ENCODE data around the gene ATP6V1F. TPM values are rescaled to one million over a fixed set of nuclear protein-coding genes. Genes with fewer than 3 reads are reported as not detected.

Gene ATP6V1F
- total RNA-seq, 1 experiment from 2014 or later: 115 TPM

- H4K20me1 ChIP-seq (ENCODE audit: control insufficient read depth, insufficient read depth, insufficient read length): no peaks in the 10 kb centered on the region
- no peak overlapping the region for H2BK15ac ChIP-seq (ENCODE audit: low read depth, low read length)
- Mint-ChIP-seq H3K4me1 (peaks cover 25 to 31% of the 10 kb centered on the region in 2 experiments), H3K9me3 (no peaks in the 10 kb centered on the region; a peak in 1 of 5 replicates), H3K27me3 (ENCODE audit: low read depth) (peaks cover 52% of the 10 kb centered on the region), H3K4me3 (peak overlapping the region; percentile 56 to 77), H3K36me3 (ENCODE audit: insufficient read depth in 1 of 3, low read depth in 3 of 3) (peaks cover 12 to 18% (median 15%) of the 10 kb centered on the region in 3 experiments), H3K27ac (no peak overlapping the region)
- H2BK12ac ChIP-seq (ENCODE audit: insufficient read length, low read depth, low read length): no peak overlapping the region
- no peak overlapping the region for H4K91ac ChIP-seq (ENCODE audit: insufficient read length, low read depth, low read length)
- no peak overlapping the region for H4K8ac ChIP-seq (replicated peaks; ENCODE audit: insufficient read length, low read depth, low read length)
- no peak overlapping the region for H3K9ac ChIP-seq (ENCODE audit: extremely low read depth, insufficient read length, low read length)
- peaks cover 12% of the 10 kb centered on the region for H3K23me2 ChIP-seq (ENCODE audit: insufficient read length, low read depth, low read length, poor library complexity, severe bottlenecking)
- H3K4ac ChIP-seq (ENCODE audit: low read depth, low read length): no peak overlapping the region
- TF ChIP-seq CTCF (conservative IDR thresholded peaks at IDR 0.05): no peak
- H3K56ac ChIP-seq (ENCODE audit: insufficient read length, low read depth, low read length): no peak overlapping the region
- no peak overlapping the region for H3K14ac ChIP-seq (ENCODE audit: insufficient read depth, low read length)
- H2AK5ac ChIP-seq (ENCODE audit: insufficient read length, low read length): no peak overlapping the region
- H2BK20ac ChIP-seq (ENCODE audit: low read depth, low read length, poor library complexity, severe bottlenecking): no peak overlapping the region
- no CpG with 5 or more reads among the region's 13 CpGs for WGBS (ENCODE audit: extremely low coverage, insufficient read length, low lambda C conversion rate)
- H3K27me3 ChIP-seq (ENCODE audit: insufficient read depth, low read length): peaks cover 11% of the 10 kb centered on the region; the same call in 1 of the 2 replicates
- H3K27ac ChIP-seq (ENCODE audit: insufficient read length, low read depth, low read length): no peak overlapping the region
- H3K4me2 ChIP-seq (ENCODE audit: insufficient read depth, insufficient read length, low read length): peak overlapping the region; percentile 39
- no peak overlapping the region for H3K23ac ChIP-seq (ENCODE audit: insufficient read length, low read depth, low read length)
- no peak for DNase-seq
- no peak overlapping the region for H2BK5ac ChIP-seq (ENCODE audit: insufficient read length, low read length)
- H3K4me1 ChIP-seq (ENCODE audit: insufficient read depth, low read length): 0 out of 2 replicates have a peak, but pooled peaks cover under 1% of the 10 kb centered on the region
- no peak overlapping the region for H4K5ac ChIP-seq (ENCODE audit: insufficient read length, low read depth, low read length)
- no peaks in the 10 kb centered on the region for H3K9me3 ChIP-seq (ENCODE audit: control insufficient read depth, low read depth, low read length)
- H3K79me2 ChIP-seq (ENCODE audit: insufficient read depth, low read length): no peaks in the 10 kb centered on the region
- no peak overlapping the region for H3K18ac ChIP-seq (ENCODE audit: insufficient read length, low read depth, low read length)
- H3T11ph ChIP-seq (ENCODE audit: low read length): no peak overlapping the region
- H3K79me1 ChIP-seq (ENCODE audit: insufficient read depth, low read depth, low read length, poor library complexity, severe bottlenecking): no peaks in the 10 kb centered on the region
- H2AFZ ChIP-seq (ENCODE audit: low read length): no peak overlapping the region
- H2BK120ac ChIP-seq (ENCODE audit: low read depth, low read length, poor library complexity, severe bottlenecking): no peak overlapping the region
These were observed 6.0 kb downstream of the ATP6V1F start for GRCh38 chr7:128868624-128869137.

All from H9 (cell line).